HEK293T (cell line): ENCODE results near the gene KCNC3.
A peak's percentile ranks its signal among the peaks of the same experiment; 100 is the strongest.

Source experiments
- CTCF ChIA-PET: fragments of 350-600 bp; formaldehyde crosslinking; extraction: SDS; loops from one replicate; lab custom pipeline; 2021; ENCODE audit warnings: antibody characterized with exemption, inconsistent platforms; lab: Yijun Ruan, JAX
- POLR2A ChIA-PET: fragments of 350-600 bp; formaldehyde crosslinking; extraction: SDS; loops from one replicate; lab custom pipeline; 2020; ENCODE audit warnings: antibody characterized with exemption, inconsistent platforms; lab: Yijun Ruan, JAX
- DNase-seq: peaks from one replicate; pipeline ENCODE4 v3.0.0; 2012; ENCODE audit warnings: mixed read lengths; ENCODE audit errors: extremely low spot score
- ARNT ChIP-seq: fragments of 450-650 bp; IDR thresholded peaks from 2 replicates; pipeline ENCODE4 v1.6.1; 2017; ENCODE audit warnings: mild to moderate bottlenecking
- BHLHE40 ChIP-seq: fragments of 450-650 bp; IDR thresholded peaks from 2 replicates; pipeline ENCODE4 v1.6.1; 2016; ENCODE audit warnings: mild to moderate bottlenecking, moderate library complexity, borderline replicate concordance
- CTBP1 ChIP-seq: fragments of 450-650 bp; IDR thresholded peaks from 2 replicates; pipeline ENCODE4 v1.6.1; 2016; ENCODE audit warnings: borderline replicate concordance
- ELF4 ChIP-seq: fragments of 450-650 bp; IDR thresholded peaks from 2 replicates; pipeline ENCODE4 v1.6.1; 2017; ENCODE audit warnings: antibody characterized with exemption
- FOXA1 ChIP-seq: fragments of 450-650 bp; IDR thresholded peaks from 2 replicates; pipeline ENCODE4 v1.6.1; 2016; ENCODE audit warnings: mild to moderate bottlenecking
- FOXK2 ChIP-seq: fragments of 450-650 bp; IDR thresholded peaks from 2 replicates; pipeline ENCODE4 v1.6.1; 2016; ENCODE audit warnings: mild to moderate bottlenecking
- FOXM1 ChIP-seq: fragments of 450-650 bp; IDR thresholded peaks from 2 replicates; pipeline ENCODE4 v1.6.1; 2017; ENCODE audit warnings: mild to moderate bottlenecking, borderline replicate concordance
- HDGF ChIP-seq: fragments of 450-650 bp; IDR thresholded peaks from 2 replicates; pipeline ENCODE4 v1.6.1; 2017; ENCODE audit warnings: antibody characterized with exemption, borderline replicate concordance
- L3MBTL2 ChIP-seq: fragments of 450-650 bp; conservative IDR thresholded peaks from 2 replicates; pipeline ENCODE4 v1.6.1; 2016; ENCODE audit warnings: mild to moderate bottlenecking
- LEF1 ChIP-seq: fragments of 450-650 bp; IDR thresholded peaks from 2 replicates; pipeline ENCODE4 v1.6.1; 2017; ENCODE audit warnings: mild to moderate bottlenecking, borderline replicate concordance
- NFRKB ChIP-seq: fragments of 450-650 bp; IDR thresholded peaks from 2 replicates; pipeline ENCODE4 v1.6.1; 2016; ENCODE audit warnings: mild to moderate bottlenecking, moderate library complexity
- PKNOX1 ChIP-seq: fragments of 450-650 bp; IDR thresholded peaks from 2 replicates; pipeline ENCODE4 v1.6.1; 2016
- SP1 ChIP-seq: fragments of 450-650 bp; IDR thresholded peaks from 2 replicates; pipeline ENCODE4 v1.6.1; 2017
- SUZ12 ChIP-seq: fragments of 450-650 bp; IDR thresholded peaks from 2 replicates; pipeline ENCODE4 v1.6.1; 2016; ENCODE audit warnings: mild to moderate bottlenecking
- TARDBP ChIP-seq: fragments of 450-650 bp; IDR thresholded peaks from 2 replicates; pipeline ENCODE4 v1.6.1; 2016
- ZNF384 ChIP-seq: fragments of 450-650 bp; IDR thresholded peaks from 2 replicates; pipeline ENCODE4 v1.6.1; 2016

KCNC3 gene

GRCh38 chr19:50320051-50320450, 9.1 kb downstream of the KCNC3 start:
- TF ChIP-seq PKNOX1 = no peak
- no peak for TF ChIP-seq LEF1
- no peak for TF ChIP-seq NFRKB
- no peak for TF ChIP-seq TARDBP
- no peak for TF ChIP-seq FOXA1
- no peak for TF ChIP-seq L3MBTL2
- no peak for TF ChIP-seq SUZ12
- TF ChIP-seq ELF4 = no peak
- no peak for TF ChIP-seq ARNT
- no peak for TF ChIP-seq HDGF
- no peak for TF ChIP-seq BHLHE40
- TF ChIP-seq ZNF384 = no peak
- no peak for TF ChIP-seq CTBP1
- no peak for TF ChIP-seq FOXM1
- no peak for TF ChIP-seq SP1
- TF ChIP-seq FOXK2 = no peak
- CTCF ChIA-PET = no interaction called here
- no peak for DNase-seq
- POLR2A ChIA-PET = no interaction called here

- ChIA-PET CTCF (interaction anchor here (0.7 kb wide), 1 partner anchor 9 kb away, joined by 4 read pairs; no protein-coding TSS in a partner anchor), POLR2A (no interaction called here)
- DNase-seq = no peak
- no peak for TF ChIP-seq PKNOX1
- TF ChIP-seq SP1 = no peak
- TF ChIP-seq HDGF = no peak
- no peak for TF ChIP-seq FOXM1
- no peak for TF ChIP-seq NFRKB
- no peak for TF ChIP-seq L3MBTL2
- no peak for TF ChIP-seq ARNT
- TF ChIP-seq ZNF384 = no peak
- no peak for TF ChIP-seq BHLHE40
- no peak for TF ChIP-seq SUZ12
- no peak for TF ChIP-seq FOXA1
Measured at GRCh38 chr19:50319156-50319555, 10.0 kb downstream of the KCNC3 start.

- POLR2A ChIA-PET = no interaction called here
- no peak for DNase-seq
- CTCF ChIA-PET = no interaction called here
- TF ChIP-seq BHLHE40 (no peak), ZNF384 (no peak), FOXM1 (no peak), HDGF (no peak), FOXK2 (no peak), PKNOX1 (no peak), ELF4 (no peak), L3MBTL2 (no peak), LEF1 (no peak), FOXA1 (no peak), SP1 (no peak), SUZ12 (no peak), NFRKB (no peak), ARNT (no peak), TARDBP (no peak), CTBP1 (no peak)
Measured at GRCh38 chr19:50318438-50318837, 10.7 kb downstream of the KCNC3 start.

- no peak for TF ChIP-seq TARDBP
- no peak for TF ChIP-seq FOXM1
- no peak for TF ChIP-seq BHLHE40
- no peak for TF ChIP-seq HDGF
- no peak for TF ChIP-seq FOXK2
- no peak for TF ChIP-seq SUZ12
- TF ChIP-seq L3MBTL2 = no peak
- no peak for TF ChIP-seq PKNOX1
- no peak for DNase-seq
- ChIA-PET CTCF (interaction anchor here (1.8 kb wide), 1 partner anchor 12 kb away, joined by 5 read pairs; the partner anchor contains the start of gene KCNC3), POLR2A (interaction anchor here (1.3 kb wide), 1 partner anchor 8 kb away, joined by 7 read pairs; no protein-coding TSS in a partner anchor)
Measured at GRCh38 chr19:50317115-50317514, 12.1 kb downstream of the KCNC3 start.

GRCh38 chr19:50315773-50316448, 13.3 kb downstream of the KCNC3 start:
- ChIA-PET POLR2A (interaction anchor here (0.5 to 1.6 kb wide), 7 partner anchors 8 to 28 kb away, joined by 3 to 12 read pairs (median 4); partner anchors contain the start of gene KCNC3), CTCF (interaction anchor here (0.9 to 1.8 kb wide), 3 partner anchors 9 to 13 kb away, joined by 4 to 5 read pairs (median 4); partner anchors contain the start of gene KCNC3)
- TF ChIP-seq L3MBTL2 (no peak), SUZ12 (no peak), NFRKB (no peak), PKNOX1 (peak; percentile 81)
- DNase-seq = peak; percentile 56
